K562 (cell line): ENCODE data around the gene CCDC117. TPM values are rescaled to one million over a fixed set of nuclear protein-coding genes. Genes with fewer than 3 reads are reported as not detected.
A peak's percentile ranks its signal among the peaks of the same experiment; 100 is the strongest.

Source experiments
- ADNP ChIP-seq: fragments of 200-800 bp; sonication (Bioruptor generic); IDR thresholded peaks from 2 replicates; pipeline ENCODE4 v1.6.1; 2016; ENCODE audit warnings: missing genetic modification characterization, missing compliant biosample characterization
- ATF3 ChIP-seq, 2 experiments: fragments of 450-650 bp in 1 of 2; sonication (generic) in 1 of 2; formaldehyde crosslinking in 1 of 2; IDR thresholded peaks in 1 of 2; conservative IDR thresholded peaks in 1 of 2; 2 replicates each; pipeline versions ENCODE4 v1.6.1 to v1.8.1; 2016 to 2023; ENCODE audit warnings: mild to moderate bottlenecking in 2 of 2, moderate library complexity in 2 of 2, inconsistent platforms in 1 of 2, missing genetic modification reagents in 1 of 2
- BCOR ChIP-seq: fragments of 450-650 bp; IDR thresholded peaks from 2 replicates; pipeline ENCODE4 v1.6.1; 2016
- CBX3 ChIP-seq, 2 experiments: IDR thresholded peaks; 1 replicate in 1 of 2; 2 replicates in 1 of 2; pipeline ENCODE4 v1.6.1; 2012; ENCODE audit warnings: inconsistent platforms in 2 of 2, low read length in 2 of 2, borderline replicate concordance in 1 of 2, control low read depth in 1 of 2
- CXXC5 ChIP-seq: fragments of 250-450 bp; sonication (Bioruptor Pico); IDR thresholded peaks from 2 replicates; pipeline ENCODE4 v1.8.0; 2022; ENCODE audit warnings: inconsistent platforms, mild to moderate bottlenecking, moderate library complexity
- E2F6 ChIP-seq, 2 experiments: IDR thresholded peaks; 2 replicates each; pipeline ENCODE4 v1.6.1; 2011; ENCODE audit warnings: borderline replicate concordance in 1 of 2, control low read depth in 1 of 2, low read depth in 1 of 2, low read length in 1 of 2, mild to moderate bottlenecking in 1 of 2, mixed read lengths in 1 of 2, moderate library complexity in 1 of 2; ENCODE audit not compliant: insufficient read depth in 1 of 2, insufficient read length in 1 of 2, poor library complexity in 1 of 2, severe bottlenecking in 1 of 2; ENCODE audit errors: extremely low read depth in 1 of 2
- FOSL1 ChIP-seq: fragments of 200-800 bp; sonication (Bioruptor generic); conservative IDR thresholded peaks from 2 replicates; pipeline ENCODE4 v1.6.1; 2016; ENCODE audit warnings: missing genetic modification characterization, missing compliant biosample characterization
- IFI16 ChIP-seq: fragments of 250-450 bp; sonication (Bioruptor Pico); IDR thresholded peaks from 2 replicates; pipeline ENCODE4 v2.1.2; 2022; ENCODE audit warnings: mild to moderate bottlenecking, inconsistent platforms
- JUNB ChIP-seq: fragments of 450-650 bp; formaldehyde crosslinking; conservative IDR thresholded peaks from 2 replicates; pipeline ENCODE4 v1.4.0; 2020; ENCODE audit warnings: mild to moderate bottlenecking
- NFE2 ChIP-seq: IDR thresholded peaks from 2 replicates; pipeline ENCODE4 v1.6.1; 2014; ENCODE audit warnings: antibody characterized with exemption, low read depth
- NFRKB ChIP-seq: fragments of 450-650 bp; IDR thresholded peaks from 2 replicates; pipeline ENCODE4 v1.6.1; 2016; ENCODE audit warnings: low read depth
- NR1H2 ChIP-seq: sonication (generic); formaldehyde crosslinking; IDR thresholded peaks from 2 replicates; pipeline ENCODE4 v1.4.0; 2020; ENCODE audit warnings: mild to moderate bottlenecking, missing genetic modification reagents
- SMARCA4 ChIP-seq: fragments of 450-650 bp; IDR thresholded peaks from 2 replicates; pipeline ENCODE4 v1.6.1; 2016
- SPI1 ChIP-seq: IDR thresholded peaks from 2 replicates; pipeline ENCODE4 v1.6.1; 2011; ENCODE audit warnings: low read depth, low read length, control low read depth, borderline replicate concordance
- TEAD4 ChIP-seq, 2 experiments: sonication (generic) in 1 of 2; formaldehyde crosslinking in 1 of 2; IDR thresholded peaks; 2 replicates each; pipeline versions ENCODE4 v1.6.1 to v1.8.0; 2012 to 2022; ENCODE audit warnings: borderline replicate concordance in 1 of 2, inconsistent platforms in 1 of 2, low read length in 1 of 2, mild to moderate bottlenecking in 1 of 2, missing genetic modification reagents in 1 of 2
- ZBTB8A ChIP-seq: fragments of 450-650 bp; IDR thresholded peaks from 2 replicates; pipeline ENCODE4 v1.6.1; 2018; ENCODE audit warnings: mild to moderate bottlenecking, moderate library complexity; ENCODE audit not compliant: partially characterized antibody
- ZNF583 ChIP-seq: fragments of 250-450 bp; sonication (Bioruptor Pico); IDR thresholded peaks from 2 replicates; pipeline ENCODE4 v1.4.0; 2020
- polyA plus RNA-seq, 8 experiments: library from polyadenylated mRNA; depleted of rRNA in 4 of 8; stranded (reverse) in 5 of 8; unstranded in 3 of 8; fragments of >200 nt; fragmentation: Nextera tagmentation in 2 of 8; fragmentation: Illumina TruSeq in 1 of 8; extraction: Ambion mirVana in 2 of 8; extraction: Trizol in 1 of 8; gene quantifications; 2 replicates each; pipeline versions ENCODE4 v1.2.1 to v1.2.3, GENCODE V29; 2011 to 2014; ENCODE audit warnings: inconsistent platforms in 1 of 8, missing spikeins in 1 of 8
- total RNA-seq, 7 experiments: library from RNA; depleted of rRNA in 6 of 7; stranded (reverse); fragments of >200 nt in 6 of 7; fragmentation: Illumina TruSeq in 2 of 7; extraction: Trizol in 2 of 7; gene quantifications; 2 replicates each; pipeline versions ENCODE4 v1.2.1 to v1.2.3, GENCODE V29; 2011 to 2021; ENCODE audit warnings: low replicate concordance in 1 of 7
- TF ChIP-seq, protein P1 (sequence below): fragments of 450-650 bp; IDR thresholded peaks from 2 replicates; pipeline ENCODE4 v1.6.1; 2016
- TF ChIP-seq, protein P2 (sequence below): fragments of 250-450 bp; sonication (Bioruptor Pico); IDR thresholded peaks from 2 replicates; pipeline ENCODE4 v1.6.1; 2021; ENCODE audit warnings: mild to moderate bottlenecking
- TF ChIP-seq, protein P3 (sequence below): fragments of 450-650 bp; formaldehyde crosslinking; IDR thresholded peaks from 2 replicates; pipeline ENCODE4 v1.4.0; 2022; ENCODE audit warnings: missing genetic modification characterization
- TF ChIP-seq, protein P4 (sequence below): sonication (generic); formaldehyde crosslinking; IDR thresholded peaks from 2 replicates; pipeline ENCODE4 v1.8.0; 2022; ENCODE audit warnings: mild to moderate bottlenecking, missing genetic modification reagents

CCDC117 gene
- total and polyA plus RNA-seq, 9 of the 15 experiments (the other 6 are each of a cell fraction or from before 2014, with no cell fraction given): 5.7 to 23.3 (median 15.8) TPM

GRCh38 chr22:28741200-28741784, 31.2 kb upstream of the CCDC117 start (continued):
- TF ChIP-seq, protein P1, sequence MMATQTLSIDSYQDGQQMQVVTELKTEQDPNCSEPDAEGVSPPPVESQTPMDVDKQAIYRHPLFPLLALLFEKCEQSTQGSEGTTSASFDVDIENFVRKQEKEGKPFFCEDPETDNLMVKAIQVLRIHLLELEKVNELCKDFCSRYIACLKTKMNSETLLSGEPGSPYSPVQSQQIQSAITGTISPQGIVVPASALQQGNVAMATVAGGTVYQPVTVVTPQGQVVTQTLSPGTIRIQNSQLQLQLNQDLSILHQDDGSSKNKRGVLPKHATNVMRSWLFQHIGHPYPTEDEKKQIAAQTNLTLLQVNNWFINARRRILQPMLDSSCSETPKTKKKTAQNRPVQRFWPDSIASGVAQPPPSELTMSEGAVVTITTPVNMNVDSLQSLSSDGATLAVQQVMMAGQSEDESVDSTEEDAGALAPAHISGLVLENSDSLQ: no peak
- TF ChIP-seq JUNB (0 out of 2 replicates have a peak, but pooled peaks have one; percentile 22), NFRKB (no peak), NFE2 (no peak), SMARCA4 (peak; percentile 41; the same call in 1 of the 2 replicates), ZNF583 (CRISPR knock-in tag) (no peak), FOSL1 (peak; percentile 95; the same call in 1 of the 2 replicates), IFI16 (CRISPR knock-in tag) (no peak), E2F6 (IDR thresholded peaks at IDR 0.05; ENCODE audit: borderline replicate concordance in 1 of 2, extremely low read depth in 1 of 2, insufficient read depth in 1 of 2, insufficient read length in 1 of 2, low read depth in 1 of 2, low read length in 1 of 2, poor library complexity in 1 of 2, severe bottlenecking in 1 of 2) (peak in 1 of 2 experiments; percentile 32), ADNP (tag) (peak; percentile 92), CBX3 (IDR thresholded peaks at IDR 0.05; ENCODE audit: borderline replicate concordance in 1 of 2, low read length in 2 of 2) (peak in 1 of 2 experiments; percentile 61; a peak in 1 of 3 replicates), ZBTB8A (no peak), BCOR (0 out of 2 replicates have a peak, but pooled peaks have one; percentile 26), NR1H2 (CRISPR knock-in tag) (no peak), TEAD4 (IDR thresholded peaks at IDR 0.05; ENCODE audit: low read length) (peak; percentile 27; the same call in 1 of the 2 replicates), TEAD4 (CRISPR knock-in tag; IDR thresholded peaks at IDR 0.05; ENCODE audit: borderline replicate concordance) (no peak), SPI1 (peak; percentile 72), CXXC5 (no peak), ATF3 (IDR thresholded peaks at IDR 0.05) (peak; percentile 95), ATF3 (CRISPR knock-in tag; conservative IDR thresholded peaks at IDR 0.05) (no peak)
- TF ChIP-seq, protein P2, sequence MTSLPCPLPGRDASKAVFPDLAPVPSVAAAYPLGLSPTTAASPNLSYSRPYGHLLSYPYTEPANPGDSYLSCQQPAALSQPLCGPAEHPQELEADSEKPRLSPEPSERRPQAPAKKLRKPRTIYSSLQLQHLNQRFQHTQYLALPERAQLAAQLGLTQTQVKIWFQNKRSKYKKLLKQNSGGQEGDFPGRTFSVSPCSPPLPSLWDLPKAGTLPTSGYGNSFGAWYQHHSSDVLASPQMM: no peak
- TF ChIP-seq, protein P3, sequence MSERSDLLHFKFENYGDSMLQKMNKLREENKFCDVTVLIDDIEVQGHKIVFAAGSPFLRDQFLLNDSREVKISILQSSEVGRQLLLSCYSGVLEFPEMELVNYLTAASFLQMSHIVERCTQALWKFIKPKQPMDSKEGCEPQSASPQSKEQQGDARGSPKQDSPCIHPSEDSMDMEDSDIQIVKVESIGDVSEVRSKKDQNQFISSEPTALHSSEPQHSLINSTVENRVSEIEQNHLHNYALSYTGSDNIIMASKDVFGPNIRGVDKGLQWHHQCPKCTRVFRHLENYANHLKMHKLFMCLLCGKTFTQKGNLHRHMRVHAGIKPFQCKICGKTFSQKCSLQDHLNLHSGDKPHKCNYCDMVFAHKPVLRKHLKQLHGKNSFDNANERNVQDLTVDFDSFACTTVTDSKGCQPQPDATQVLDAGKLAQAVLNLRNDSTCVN: no peak
- TF ChIP-seq, protein P4, sequence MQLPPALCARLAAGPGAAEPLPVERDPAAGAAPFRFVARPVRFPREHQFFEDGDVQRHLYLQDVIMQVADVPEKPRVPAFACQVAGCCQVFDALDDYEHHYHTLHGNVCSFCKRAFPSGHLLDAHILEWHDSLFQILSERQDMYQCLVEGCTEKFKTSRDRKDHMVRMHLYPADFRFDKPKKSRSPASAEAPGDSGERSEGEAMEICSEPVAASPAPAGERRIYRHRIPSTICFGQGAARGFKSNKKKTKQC (CRISPR knock-in tag): no peak
